A549 (cell line): Measurements from ENCODE around the gene EIF3B. TPM values are rescaled to one million over a fixed set of nuclear protein-coding genes. Genes with fewer than 3 reads are reported as not detected.

Source experiments
- ATAC-seq, 2 experiments: fragments of 200-7000 bp in 1 of 2; fragments of >200 bp in 1 of 2; cut with Nextera tagmentation in 1 of 2; cut with Tn5 transposase in 1 of 2; 3 replicates each; pipeline versions ENCODE4 v1.8.0 to v1.9.1; 2018 to 2020; ENCODE audit warnings: mild to moderate bottlenecking in 1 of 2, moderate library complexity in 1 of 2
- CTCF ChIA-PET: fragments of 300-600 bp; sonication (Branson Sonifier 250); formaldehyde crosslinking; extraction: SDS; loops from one replicate; lab custom pipeline; 2021; ENCODE audit warnings: antibody characterized with exemption, inconsistent platforms; lab: Yijun Ruan, JAX
- POLR2A ChIA-PET: fragments of 350-600 bp; formaldehyde crosslinking; extraction: SDS; loops from one replicate; lab custom pipeline; 2021; ENCODE audit warnings: antibody characterized with exemption, inconsistent platforms; lab: Yijun Ruan, JAX
- DNase-seq, 2 experiments: peaks; one replicate each; pipeline versions ENCODE4 v3.0.0 to v3.0.0-alpha.2; 2011 to 2016; ENCODE audit warnings: low read depth in 1 of 2, low spot score in 1 of 2
- FAIRE-seq: peaks from 2 replicates; lab custom pipeline; 2011; peaks lifted over from hg19 to GRCh38; lab: Jason Lieb, UNC
- H3K27ac ChIP-seq, 2 experiments: fragments of >200 bp; sonication (Bioruptor Twin); formaldehyde crosslinking; 3 replicates each; pipeline ENCODE4 v1.5.1; 2016 to 2017
- H3K4me1 ChIP-seq: fragments of >200 bp; sonication (Bioruptor Twin); formaldehyde crosslinking; 3 replicates; pipeline ENCODE4 v1.6.1; 2016
- H3K4me2 ChIP-seq: fragments of >200 bp; sonication (Bioruptor Twin); formaldehyde crosslinking; 3 replicates; pipeline ENCODE4 v1.6.1; 2016
- H3K4me3 ChIP-seq: fragments of >200 bp; sonication (Bioruptor Twin); formaldehyde crosslinking; 3 replicates; pipeline ENCODE4 v1.5.1; 2016
- H3K9me3 ChIP-seq: fragments of >200 bp; sonication (Bioruptor Twin); formaldehyde crosslinking; 3 replicates; pipeline ENCODE4 v1.6.1; 2016
- CBX8 ChIP-seq: fragments of 200-600 bp; sonication (generic); IDR thresholded peaks from 2 replicates; pipeline ENCODE4 v1.6.1; 2016
- CHD2 ChIP-seq: fragments of 150-350 bp; IDR thresholded peaks from 2 replicates; pipeline ENCODE4 v1.6.1; 2014; ENCODE audit warnings: low read length; ENCODE audit not compliant: partially characterized antibody
- EHF ChIP-seq: fragments of 250-450 bp; sonication (Bioruptor Pico); IDR thresholded peaks from 2 replicates; pipeline ENCODE4 v1.5.0; 2020; ENCODE audit warnings: mild to moderate bottlenecking
- FOSB ChIP-seq: fragments of 250-450 bp; sonication (Bioruptor Pico); IDR thresholded peaks from 2 replicates; pipeline ENCODE4 v1.5.0; 2020; ENCODE audit warnings: mild to moderate bottlenecking, moderate library complexity
- HDAC2 ChIP-seq: fragments of 200-600 bp; sonication (generic); IDR thresholded peaks from 2 replicates; pipeline ENCODE4 v1.6.1; 2016
- HES2 ChIP-seq: fragments of >200 bp; sonication (Bioruptor Twin); formaldehyde crosslinking; IDR thresholded peaks from 2 replicates; pipeline ENCODE4 v1.6.1; 2016
- HOXB13 ChIP-seq: fragments of 250-450 bp; sonication (Bioruptor Pico); IDR thresholded peaks from 2 replicates; pipeline ENCODE4 v1.5.0; 2020; ENCODE audit warnings: low read depth, mild to moderate bottlenecking, moderate library complexity
- HOXB5 ChIP-seq: fragments of 250-450 bp; sonication (Bioruptor Pico); IDR thresholded peaks from 2 replicates; pipeline ENCODE4 v1.5.0; 2020; ENCODE audit warnings: mild to moderate bottlenecking, moderate library complexity
- JUNB ChIP-seq: fragments of >200 bp; sonication (Bioruptor Twin); formaldehyde crosslinking; IDR thresholded peaks from 2 replicates; pipeline ENCODE4 v1.6.1; 2016
- KDM1A ChIP-seq: fragments of 200-600 bp; sonication (generic); IDR thresholded peaks from 2 replicates; pipeline ENCODE4 v1.6.1; 2016; ENCODE audit warnings: low read depth, mild to moderate bottlenecking
- KDM5A ChIP-seq: fragments of 200-600 bp; sonication (generic); IDR thresholded peaks from 2 replicates; pipeline ENCODE4 v1.6.1; 2016; ENCODE audit warnings: antibody characterized with exemption, mild to moderate bottlenecking
- MAZ ChIP-seq: fragments of 150-350 bp; IDR thresholded peaks from 2 replicates; pipeline ENCODE4 v1.6.1; 2014; ENCODE audit warnings: antibody characterized with exemption, low read depth, low read length, borderline replicate concordance
- MYC ChIP-seq: IDR thresholded peaks from 2 replicates; pipeline ENCODE4 v1.6.1; 2012; ENCODE audit warnings: mild to moderate bottlenecking, inconsistent platforms, low read length, improper control_type of control experiment, borderline replicate concordance
- RARB ChIP-seq: fragments of 250-450 bp; sonication (Bioruptor Pico); IDR thresholded peaks from 2 replicates; pipeline ENCODE4 v1.8.0; 2021; ENCODE audit warnings: mild to moderate bottlenecking, moderate library complexity
- USF2 ChIP-seq: fragments of 450-650 bp; IDR thresholded peaks from 2 replicates; pipeline ENCODE4 v1.6.1; 2014; ENCODE audit warnings: antibody characterized with exemption
- ZC3H11A ChIP-seq: fragments of 450-650 bp; IDR thresholded peaks from 2 replicates; pipeline ENCODE4 v1.6.1; 2014; ENCODE audit warnings: antibody characterized with exemption, mild to moderate bottlenecking
- WGBS: methylation state at CpG from one replicate; pipeline ENCODE4 v1.1.6; 2017; ENCODE audit errors: missing lambda C conversion rate; 5-methylcytosine and 5-hydroxymethylcytosine counted together
- polyA plus RNA-seq, 4 experiments: library from polyadenylated mRNA; depleted of rRNA in 3 of 4; stranded (reverse); fragments of >200 nt; fragmentation: RNase III in 1 of 4; extraction: RNeasy Plus Mini Kit Qiagen cat#74134 plus additional on column Dnase treatment in 1 of 4; gene quantifications; 2 replicates in 3 of 4; 3 replicates in 1 of 4; pipeline ENCODE4 v1.2.3, GENCODE V29; 2011 to 2017
- TF ChIP-seq, protein P1 (sequence below): fragments of >200 bp; sonication (Bioruptor Twin); formaldehyde crosslinking; IDR thresholded peaks from 3 replicates; pipeline ENCODE4 v1.6.1; 2016
- TF ChIP-seq, protein P2 (sequence below): fragments of 250-450 bp; sonication (Bioruptor Pico); IDR thresholded peaks from 2 replicates; pipeline ENCODE4 v1.5.0; 2021; ENCODE audit warnings: mild to moderate bottlenecking, moderate library complexity, borderline replicate concordance

Gene EIF3B
- polyA plus RNA-seq, 2 of the 4 experiments (the other 2 are of a cell fraction) = 207 to 219 TPM

GRCh38 chr7:2394566-2395082 is 40.0 kb downstream of the EIF3B start:
- no peak overlapping the region for H3K4me2 ChIP-seq
- ATAC-seq (no peak), FAIRE-seq (no peak), DNase-seq (no peak)
- no peak overlapping the region for H3K27ac ChIP-seq
- no peak overlapping the region for H3K4me3 ChIP-seq
- peaks cover 2% of the 10 kb centered on the region for H3K4me1 ChIP-seq
- POLR2A ChIA-PET = no interaction called here
- CTCF ChIA-PET = interaction anchor here (1.2 kb wide), 1 partner anchor 74 kb away, joined by 3 read pairs; no protein-coding TSS in a partner anchor
- no peak for TF ChIP-seq ZC3H11A
- no peak for TF ChIP-seq EHF (CRISPR knock-in tag)
- no peak for TF ChIP-seq HES2
- TF ChIP-seq, protein P1, sequence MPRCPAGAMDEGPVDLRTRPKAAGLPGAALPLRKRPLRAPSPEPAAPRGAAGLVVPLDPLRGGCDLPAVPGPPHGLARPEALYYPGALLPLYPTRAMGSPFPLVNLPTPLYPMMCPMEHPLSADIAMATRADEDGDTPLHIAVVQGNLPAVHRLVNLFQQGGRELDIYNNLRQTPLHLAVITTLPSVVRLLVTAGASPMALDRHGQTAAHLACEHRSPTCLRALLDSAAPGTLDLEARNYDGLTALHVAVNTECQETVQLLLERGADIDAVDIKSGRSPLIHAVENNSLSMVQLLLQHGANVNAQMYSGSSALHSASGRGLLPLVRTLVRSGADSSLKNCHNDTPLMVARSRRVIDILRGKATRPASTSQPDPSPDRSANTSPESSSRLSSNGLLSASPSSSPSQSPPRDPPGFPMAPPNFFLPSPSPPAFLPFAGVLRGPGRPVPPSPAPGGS = no peak
- TF ChIP-seq KDM5A = no peak
- no peak for TF ChIP-seq USF2
- no peak for TF ChIP-seq KDM1A
- no peak for TF ChIP-seq CHD2
- TF ChIP-seq FOSB (CRISPR knock-in tag) = no peak
- TF ChIP-seq MYC = no peak
- no peak for TF ChIP-seq CBX8
- no peak for TF ChIP-seq HOXB5
- H3K9me3 ChIP-seq = no peaks in the 10 kb centered on the region
- WGBS = 87% methylated on average over 21 of the region's 21 CpGs

DNA sequence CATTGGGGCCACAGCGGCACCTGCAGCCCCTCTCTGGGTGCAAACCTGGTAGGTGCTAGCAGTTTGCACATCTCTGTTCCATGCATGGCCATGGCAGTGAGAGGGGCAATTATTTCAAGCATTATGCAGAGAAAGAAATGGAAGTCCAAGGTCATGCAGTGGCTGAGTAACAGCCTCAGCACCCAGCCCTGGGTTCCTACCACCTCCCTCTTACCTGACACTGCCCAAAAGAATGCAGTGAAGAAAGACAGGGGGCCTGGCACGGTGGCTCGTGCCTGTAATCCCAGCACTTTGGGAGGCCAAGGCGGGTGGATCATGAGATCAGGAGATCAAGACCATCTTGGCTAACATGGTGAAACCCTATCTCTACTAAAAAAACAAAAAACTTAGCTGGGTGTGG is 43.9 kb downstream of the EIF3B start:
- ATAC-seq (no peak), FAIRE-seq (no peak), DNase-seq (no peak)
- Histone ChIP-seq H3K27ac (no peak overlapping the region), H3K9me3 (no peaks in the 10 kb centered on the region), H3K4me1 (peaks cover 16% of the 10 kb centered on the region), H3K4me3 (no peak overlapping the region), H3K4me2 (no peak overlapping the region)
- TF ChIP-seq, protein P1 = no peak
- no peak for TF ChIP-seq KDM1A
- no peak for TF ChIP-seq MYC
- no peak for TF ChIP-seq MAZ
- no peak for TF ChIP-seq HDAC2
- no peak for TF ChIP-seq HOXB13 (CRISPR knock-in tag)
- no peak for TF ChIP-seq CHD2
- no peak for TF ChIP-seq RARB
- no peak for TF ChIP-seq CBX8
- TF ChIP-seq, protein P2, sequence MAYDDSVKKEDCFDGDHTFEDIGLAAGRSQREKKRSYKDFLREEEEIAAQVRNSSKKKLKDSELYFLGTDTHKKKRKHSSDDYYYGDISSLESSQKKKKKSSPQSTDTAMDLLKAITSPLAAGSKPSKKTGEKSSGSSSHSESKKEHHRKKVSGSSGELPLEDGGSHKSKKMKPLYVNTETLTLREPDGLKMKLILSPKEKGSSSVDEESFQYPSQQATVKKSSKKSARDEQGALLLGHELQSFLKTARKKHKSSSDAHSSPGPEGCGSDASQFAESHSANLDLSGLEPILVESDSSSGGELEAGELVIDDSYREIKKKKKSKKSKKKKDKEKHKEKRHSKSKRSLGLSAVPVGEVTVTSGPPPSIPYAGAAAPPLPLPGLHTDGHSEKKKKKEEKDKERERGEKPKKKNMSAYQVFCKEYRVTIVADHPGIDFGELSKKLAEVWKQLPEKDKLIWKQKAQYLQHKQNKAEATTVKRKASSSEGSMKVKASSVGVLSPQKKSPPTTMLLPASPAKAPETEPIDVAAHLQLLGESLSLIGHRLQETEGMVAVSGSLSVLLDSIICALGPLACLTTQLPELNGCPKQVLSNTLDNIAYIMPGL = no peak
- TF ChIP-seq JUNB = no peak
- 85% methylated on average over 4 of the region's 4 CpGs for WGBS
- ChIA-PET CTCF (interaction anchor here (0.6 to 1.2 kb wide), 3 partner anchors 19 to 180 kb away, joined by 3 to 5 read pairs (median 3); no protein-coding TSS in a partner anchor), POLR2A (no interaction called here)
